HepG2 (cell line): ENCODE data around the gene UFSP2. TPM values are rescaled to one million over a fixed set of nuclear protein-coding genes. Genes with fewer than 3 reads are reported as not detected.

Experiments
- ATAC-seq: fragments of 200-7000 bp; cut with Tn5 transposase; 3 replicates; pipeline ENCODE4 v1.9.1; 2020; ENCODE audit warnings: mild to moderate bottlenecking, moderate library complexity
- BruUV-seq: library from RNA; stranded (reverse); fragments of 400-500 nt; replicated peaks from 2 replicates; lab custom pipeline; 2021; lab: Mats Ljungman, UMichigan
- CTCF ChIA-PET: fragments of 300-600 bp; formaldehyde crosslinking; extraction: SDS; loops from one replicate; lab custom pipeline; 2021; ENCODE audit warnings: low total read pairs, inconsistent platforms, low intra/inter-chr PET ratio; lab: Yijun Ruan, JAX
- POLR2A ChIA-PET: fragments of 350-600 bp; sonication (Branson Sonifier 250); formaldehyde crosslinking; loops from one replicate; lab custom pipeline; 2020; ENCODE audit warnings: antibody characterized with exemption, inconsistent platforms; lab: Yijun Ruan, JAX
- DNase-seq: peaks from one replicate; pipeline ENCODE4 v3.0.0-alpha.2; 2015; ENCODE audit warnings: low spot score
- FAIRE-seq: peaks from 3 replicates; lab custom pipeline; 2011; peaks lifted over from hg19 to GRCh38; lab: Jason Lieb, UNC
- H2AFZ ChIP-seq: one replicate; pipeline ENCODE4 v1.6.1; 2011; ENCODE audit warnings: low read length, inconsistent platforms
- H3K27ac ChIP-seq: fragments of 300-600 bp; 3 replicates; pipeline ENCODE4 v1.8.0; 2011; ENCODE audit warnings: mixed run types, mild to moderate bottlenecking, mixed read lengths, low read length, inconsistent platforms; ENCODE audit not compliant: insufficient read depth; ENCODE audit errors: extremely low read length
- H3K27me3 ChIP-seq, 2 experiments: fragments of 200-600 bp in 1 of 2; 2 replicates in 1 of 2; 3 replicates in 1 of 2; pipeline versions ENCODE4 v1.6.0 to v1.8.0; 2011; ENCODE audit warnings: low read length in 2 of 2, mild to moderate bottlenecking in 2 of 2, moderate library complexity in 2 of 2, inconsistent platforms in 1 of 2; ENCODE audit not compliant: insufficient read depth in 2 of 2, control insufficient read depth in 1 of 2
- H3K36me3 ChIP-seq, 2 experiments: fragments of 200-600 bp in 1 of 2; replicated peaks in 1 of 2; 2 replicates in 1 of 2; 3 replicates in 1 of 2; pipeline versions ENCODE4 v1.5.1 to v1.8.0; 2011; ENCODE audit warnings: low read length in 2 of 2, inconsistent platforms in 1 of 2; ENCODE audit not compliant: insufficient read depth in 2 of 2, control insufficient read depth in 1 of 2
- H3K4me1 ChIP-seq: 2 replicates; pipeline ENCODE4 v1.5.1; 2012; ENCODE audit warnings: low read length, inconsistent platforms; ENCODE audit not compliant: insufficient read depth
- H3K4me2 ChIP-seq: 2 replicates; pipeline ENCODE4 v1.6.0; 2011; ENCODE audit warnings: low read depth, low read length, inconsistent platforms
- H3K4me3 ChIP-seq, 3 experiments: fragments of 200-600 bp in 1 of 3; sonication (generic), shearing (Covaris generic) in 1 of 3; replicated peaks in 1 of 3; 2 replicates each; pipeline ENCODE4 v1.5.1; 2011 to 2016; ENCODE audit warnings: low read length in 3 of 3, inconsistent platforms in 2 of 3, low read depth in 2 of 3, mild to moderate bottlenecking in 2 of 3, control low read depth in 1 of 3, mixed read lengths in 1 of 3; ENCODE audit not compliant: insufficient read depth in 1 of 3
- H3K79me2 ChIP-seq: one replicate; pipeline ENCODE4 v1.6.1; 2011; ENCODE audit warnings: low read length, inconsistent platforms; ENCODE audit not compliant: insufficient read depth
- H3K9ac ChIP-seq: 2 replicates; pipeline ENCODE4 v1.6.0; 2011; ENCODE audit warnings: mild to moderate bottlenecking, low read depth, low read length, inconsistent platforms; ENCODE audit not compliant: insufficient read depth
- H3K9me3 ChIP-seq: 2 replicates; pipeline ENCODE4 v1.5.1; 2012; ENCODE audit warnings: mild to moderate bottlenecking, low read length
- H4K20me1 ChIP-seq: 2 replicates; pipeline ENCODE4 v1.6.0; 2011; ENCODE audit warnings: inconsistent platforms, mild to moderate bottlenecking, low read length, moderate library complexity; ENCODE audit not compliant: insufficient read depth
- GATAD1 ChIP-seq: IDR thresholded peaks from 2 replicates; pipeline ENCODE4 v1.6.1; 2016; ENCODE audit warnings: missing genetic modification reagents, missing compliant biosample characterization
- HDAC2 ChIP-seq: sonication (generic); formaldehyde crosslinking; IDR thresholded peaks from 2 replicates; pipeline ENCODE4 v1.4.0; 2020; ENCODE audit warnings: missing genetic modification reagents
- HNF4A ChIP-seq: sonication (generic); formaldehyde crosslinking; IDR thresholded peaks from 2 replicates; pipeline ENCODE4 v1.4.0; 2020; ENCODE audit warnings: missing genetic modification reagents
- MAFG ChIP-seq: sonication (generic); formaldehyde crosslinking; IDR thresholded peaks from 2 replicates; pipeline ENCODE4 v1.5.1; 2020; ENCODE audit warnings: mild to moderate bottlenecking, missing genetic modification reagents
- MIXL1 ChIP-seq: IDR thresholded peaks from 2 replicates; pipeline ENCODE4 v1.6.1; 2016
- RXRB ChIP-seq: IDR thresholded peaks from 2 replicates; pipeline ENCODE4 v1.6.1; 2016; ENCODE audit warnings: borderline replicate concordance, missing genetic modification reagents, missing compliant biosample characterization
- SETDB1 ChIP-seq: sonication (generic); formaldehyde crosslinking; IDR thresholded peaks from 2 replicates; pipeline ENCODE4 v1.5.1; 2020; ENCODE audit warnings: missing genetic modification reagents, mild to moderate bottlenecking, borderline replicate concordance
- SOX5 ChIP-seq: IDR thresholded peaks from 2 replicates; pipeline ENCODE4 v1.6.1; 2016; ENCODE audit warnings: borderline replicate concordance
- ZNF3 ChIP-seq: IDR thresholded peaks from 2 replicates; pipeline ENCODE4 v1.7.0; 2017; ENCODE audit warnings: inconsistent platforms
- WGBS: methylation state at CpG from one replicate; pipeline ENCODE4 v1.1.6; 2017; ENCODE audit warnings: low lambda C conversion rate; 5-methylcytosine and 5-hydroxymethylcytosine counted together
- in situ Hi-C: cut with HindIII; loops from 2 replicates; pipeline ENCODE4 v1.10.0; 2017; ENCODE audit warnings: low pct_unique_long_range_greater_than_20kb; ENCODE audit not compliant: extremely low pct_ligation_motif_present
- intact Hi-C: fragments of 100-400 bp; cut with micrococcal nuclease; formaldehyde crosslinking; loops from one replicate; pipeline ENCODE4 v1.10.0; 2022; ENCODE audit not compliant: unreplicated experiment
- polyA plus RNA-seq, 8 experiments: library from polyadenylated mRNA; depleted of rRNA in 3 of 8; stranded (reverse) in 7 of 8; unstranded in 1 of 8; fragments of >200 nt; fragmentation: Illumina TruSeq in 4 of 8; extraction: Trizol in 4 of 8; gene quantifications; 2 replicates each; pipeline versions ENCODE4 v1.2.1 to v1.2.3, GENCODE V29; 2011 to 2016; ENCODE audit warnings: low read depth in 4 of 8, missing spikeins in 1 of 8, mixed read lengths in 1 of 8; ENCODE audit not compliant: insufficient read depth in 1 of 8
- total RNA-seq, 5 experiments: library from RNA; depleted of rRNA; stranded (reverse); fragments of >200 nt; fragmentation: Illumina TruSeq; extraction: Trizol; gene quantifications; 2 replicates each; pipeline ENCODE4 v1.2.3, GENCODE V29; 2016; ENCODE audit warnings: low read depth in 1 of 5
- TF ChIP-seq, protein P1 (sequence below): sonication (generic); formaldehyde crosslinking; conservative IDR thresholded peaks from 2 replicates; pipeline ENCODE4 v1.4.0; 2020; ENCODE audit warnings: mild to moderate bottlenecking, missing genetic modification reagents, moderate library complexity
- TF ChIP-seq, protein P2 (sequence below): sonication (generic); formaldehyde crosslinking; IDR thresholded peaks from 2 replicates; pipeline ENCODE4 v1.4.0; 2020; ENCODE audit warnings: missing genetic modification reagents

UFSP2 gene
- total and polyA plus RNA-seq, 2 of the 13 experiments (the other 11 are each of a cell fraction or from before 2014, with no cell fraction given), result 24.1 to 32.3 TPM

- TF ChIP-seq HDAC2 (CRISPR knock-in tag) (0 out of 2 replicates have a peak, but pooled peaks have one; percentile 18), RXRB (CRISPR knock-in tag) (0 out of 2 replicates have a peak, but pooled peaks have one; percentile 55), SOX5 (CRISPR knock-in tag) (peak; percentile 30; the same call in 1 of the 2 replicates), SETDB1 (no peak), MIXL1 (CRISPR knock-in tag) (no peak), MAFG (CRISPR knock-in tag) (no peak), HNF4A (CRISPR knock-in tag) (peak; percentile 29)
- TF ChIP-seq, protein P1, sequence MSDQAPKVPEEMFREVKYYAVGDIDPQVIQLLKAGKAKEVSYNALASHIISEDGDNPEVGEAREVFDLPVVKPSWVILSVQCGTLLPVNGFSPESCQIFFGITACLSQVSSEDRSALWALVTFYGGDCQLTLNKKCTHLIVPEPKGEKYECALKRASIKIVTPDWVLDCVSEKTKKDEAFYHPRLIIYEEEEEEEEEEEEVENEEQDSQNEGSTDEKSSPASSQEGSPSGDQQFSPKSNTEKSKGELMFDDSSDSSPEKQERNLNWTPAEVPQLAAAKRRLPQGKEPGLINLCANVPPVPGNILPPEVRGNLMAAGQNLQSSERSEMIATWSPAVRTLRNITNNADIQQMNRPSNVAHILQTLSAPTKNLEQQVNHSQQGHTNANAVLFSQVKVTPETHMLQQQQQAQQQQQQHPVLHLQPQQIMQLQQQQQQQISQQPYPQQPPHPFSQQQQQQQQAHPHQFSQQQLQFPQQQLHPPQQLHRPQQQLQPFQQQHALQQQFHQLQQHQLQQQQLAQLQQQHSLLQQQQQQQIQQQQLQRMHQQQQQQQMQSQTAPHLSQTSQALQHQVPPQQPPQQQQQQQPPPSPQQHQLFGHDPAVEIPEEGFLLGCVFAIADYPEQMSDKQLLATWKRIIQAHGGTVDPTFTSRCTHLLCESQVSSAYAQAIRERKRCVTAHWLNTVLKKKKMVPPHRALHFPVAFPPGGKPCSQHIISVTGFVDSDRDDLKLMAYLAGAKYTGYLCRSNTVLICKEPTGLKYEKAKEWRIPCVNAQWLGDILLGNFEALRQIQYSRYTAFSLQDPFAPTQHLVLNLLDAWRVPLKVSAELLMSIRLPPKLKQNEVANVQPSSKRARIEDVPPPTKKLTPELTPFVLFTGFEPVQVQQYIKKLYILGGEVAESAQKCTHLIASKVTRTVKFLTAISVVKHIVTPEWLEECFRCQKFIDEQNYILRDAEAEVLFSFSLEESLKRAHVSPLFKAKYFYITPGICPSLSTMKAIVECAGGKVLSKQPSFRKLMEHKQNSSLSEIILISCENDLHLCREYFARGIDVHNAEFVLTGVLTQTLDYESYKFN (CRISPR knock-in tag), result peak; percentile 53
These were observed 43.0 kb downstream of the UFSP2 start (continued) for GRCh38 chr4:185382754-185383153.

- no peak overlapping the region for H3K4me3 ChIP-seq
- H3K27me3 ChIP-seq, result no peaks in the 10 kb centered on the region
- H3K36me3 ChIP-seq, result 0 out of 5 replicates have a peak, but pooled peaks cover 0 to 2% of the 10 kb centered on the region in 2 experiments
- peak; percentile 6 for DNase-seq
- no TSS peak for BruUV-seq
- no peaks in the 10 kb centered on the region for H3K79me2 ChIP-seq
- no peaks in the 10 kb centered on the region for H4K20me1 ChIP-seq
- peaks cover 51% of the 10 kb centered on the region for H3K4me1 ChIP-seq
- ChIA-PET POLR2A (no interaction called here), CTCF (no interaction called here)
- H3K9ac ChIP-seq, result no peak overlapping the region
- 41% methylated on average over 4 of the region's 4 CpGs for WGBS
- no peaks in the 10 kb centered on the region for H3K9me3 ChIP-seq
- no peak for FAIRE-seq
- H3K4me2 ChIP-seq, result no peak overlapping the region
- no peak for ATAC-seq
- no peak overlapping the region for H3K27ac ChIP-seq
- H2AFZ ChIP-seq, result no peak overlapping the region
- in situ Hi-C loops (no loop called here), intact Hi-C loops (no loop called here)
- TF ChIP-seq ZNF3 (CRISPR knock-in tag) (no peak), GATAD1 (CRISPR knock-in tag) (no peak)
- TF ChIP-seq, protein P2, sequence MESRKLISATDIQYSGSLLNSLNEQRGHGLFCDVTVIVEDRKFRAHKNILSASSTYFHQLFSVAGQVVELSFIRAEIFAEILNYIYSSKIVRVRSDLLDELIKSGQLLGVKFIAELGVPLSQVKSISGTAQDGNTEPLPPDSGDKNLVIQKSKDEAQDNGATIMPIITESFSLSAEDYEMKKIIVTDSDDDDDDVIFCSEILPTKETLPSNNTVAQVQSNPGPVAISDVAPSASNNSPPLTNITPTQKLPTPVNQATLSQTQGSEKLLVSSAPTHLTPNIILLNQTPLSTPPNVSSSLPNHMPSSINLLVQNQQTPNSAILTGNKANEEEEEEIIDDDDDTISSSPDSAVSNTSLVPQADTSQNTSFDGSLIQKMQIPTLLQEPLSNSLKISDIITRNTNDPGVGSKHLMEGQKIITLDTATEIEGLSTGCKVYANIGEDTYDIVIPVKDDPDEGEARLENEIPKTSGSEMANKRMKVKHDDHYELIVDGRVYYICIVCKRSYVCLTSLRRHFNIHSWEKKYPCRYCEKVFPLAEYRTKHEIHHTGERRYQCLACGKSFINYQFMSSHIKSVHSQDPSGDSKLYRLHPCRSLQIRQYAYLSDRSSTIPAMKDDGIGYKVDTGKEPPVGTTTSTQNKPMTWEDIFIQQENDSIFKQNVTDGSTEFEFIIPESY (CRISPR knock-in tag), result peak; percentile 38; the same call in 1 of the 2 replicates
These were observed 44.2 kb downstream of the UFSP2 start for GRCh38 chr4:185381288-185382196.
